Stimulated activated CD8-positive, alpha-beta memory T cell treated with anti-CD3 and anti-CD28 coated beads, Interleukin-4, amount 100 ng/mL, for 48 hours (primary cell): ENCODE results near the gene NFKBIL1.

Experiments used
- DNase-seq: peaks from one replicate; pipeline ENCODE4 v3.0.0-alpha.2; 2020

Gene NFKBIL1

GRCh38 chr6:31567531-31568370, 20.3 kb downstream of the NFKBIL1 start:
- DNase-seq: peak; percentile 60

- peak; percentile 75 for DNase-seq
These were observed 21.1 kb downstream of the NFKBIL1 start for GRCh38 chr6:31568537-31568961.

GRCh38 chr6:31569861-31570536, 22.6 kb downstream of the NFKBIL1 start:
- DNase-seq: no peak

- peak; percentile 88 for DNase-seq
These were observed 24.9 kb downstream of the NFKBIL1 start, which contains the start of gene LTA for GRCh38 chr6:31572041-31572911. Gene LTA (plus strand): TSS chr6:31572289. CDS start chr6:31572743, 454 bp downstream.

GRCh38 chr6:31573239-31574105, 26.1 kb downstream of the NFKBIL1 start:
- peak; percentile 55 for DNase-seq

- DNase-seq: peak; percentile 81
These were observed 27.0 kb downstream of the NFKBIL1 start for GRCh38 chr6:31574106-31575061.

GRCh38 chr6:31575335-31575901, 28.0 kb downstream of the NFKBIL1 start, which contains the start of gene TNF:
Gene TNF (plus strand): TSS chr6:31575565. CDS start chr6:31575742, 177 bp downstream.
- peak; percentile 89 for DNase-seq

GRCh38 chr6:31575952-31576685, 28.7 kb downstream of the NFKBIL1 start:
- no peak for DNase-seq

- peak; percentile 74 for DNase-seq
These were observed 29.6 kb downstream of the NFKBIL1 start for GRCh38 chr6:31576897-31577578.

GRCh38 chr6:31577579-31577966, 30.2 kb downstream of the NFKBIL1 start:
- no peak for DNase-seq

- DNase-seq: peak; percentile 60
These were observed 31.0 kb downstream of the NFKBIL1 start for GRCh38 chr6:31578184-31579118.

- DNase-seq: peak; percentile 61
These were observed 31.7 kb downstream of the NFKBIL1 start for GRCh38 chr6:31579119-31579505.

- peak; percentile 67 for DNase-seq
These were observed 32.4 kb downstream of the NFKBIL1 start for GRCh38 chr6:31579546-31580437.

- DNase-seq: no peak
These were observed 33.0 kb downstream of the NFKBIL1 start for GRCh38 chr6:31580438-31580740.

GRCh38 chr6:31580807-31581433, 33.5 kb downstream of the NFKBIL1 start:
- peak; percentile 93 for DNase-seq
